ENCODE measurements around the gene SEL1L. TPM values are rescaled to one million over a fixed set of nuclear protein-coding genes. Genes with fewer than 3 reads are reported as not detected.
A peak's percentile ranks its signal among the peaks of the same experiment; 100 is the strongest.
"Not testable (repeated sequence)": the region's sequence is repeated elsewhere in the genome, so short reads cannot be mapped to it uniquely, and the experiment has no call there.

Gene SEL1L
- total RNA-seq, 1 experiment from 2014 or later, result 116 TPM

- H3K4me3 ChIP-seq (ENCODE audit: low read depth, low read length), result no peak overlapping the region
- no TSS peak for BruUV-seq (replicated peaks)
- no peaks in the 10 kb centered on the region for H3K36me3 Mint-ChIP-seq (ENCODE audit: insufficient read depth, unreplicated experiment)
- H3K4me1 ChIP-seq, result no peaks in the 10 kb centered on the region
- DNase-seq, result no peak
- H3K27ac Mint-ChIP-seq (ENCODE audit: unreplicated experiment), result no peak overlapping the region
- H3K4me1 Mint-ChIP-seq (ENCODE audit: low read depth, unreplicated experiment), result no peaks in the 10 kb centered on the region
- no peaks in the 10 kb centered on the region for H3K9me3 Mint-ChIP-seq (ENCODE audit: unreplicated experiment)
- H3K27me3 Mint-ChIP-seq (ENCODE audit: insufficient read depth, unreplicated experiment), result no peaks in the 10 kb centered on the region
- TF ChIP-seq CTCF (IDR thresholded peaks at IDR 0.05; ENCODE audit: insufficient read depth in 1 of 2, low read depth in 1 of 2, low read length in 1 of 2, severe bottlenecking in 1 of 2, unreplicated experiment in 1 of 2), result no peak
- POLR2A ChIA-PET, result no interaction called here
- no peak overlapping the region for H3K4me3 Mint-ChIP-seq (ENCODE audit: unreplicated experiment)
- intact Hi-C loops (cut with micrococcal nuclease; ENCODE audit: unreplicated experiment), result loop anchor here (2.0 to 10.0 kb wide), 2 partner anchors 295 to 511 kb away; partner anchors contain the start of gene TSHR
- no peaks in the 10 kb centered on the region for H3K36me3 ChIP-seq (ENCODE audit: control insufficient read depth, insufficient read depth, low read length)
- CTCF ChIA-PET, result interaction anchor here (1.0 kb wide), 1 partner anchor 11 kb away, joined by 3 read pairs; no protein-coding TSS in a partner anchor
- H3K9me3 ChIP-seq, result no peaks in the 10 kb centered on the region
- no peaks in the 10 kb centered on the region for H3K27me3 ChIP-seq (replicated peaks; ENCODE audit: control insufficient read depth, insufficient read depth, low read length)
These were observed 68.0 kb downstream of the SEL1L start for GRCh38 chr14:81465507-81466228.

- H3K9me3 Mint-ChIP-seq (ENCODE audit: unreplicated experiment); H3K27me3 ChIP-seq (replicated peaks; ENCODE audit: control insufficient read depth, insufficient read depth, low read length); H3K36me3 ChIP-seq (ENCODE audit: control insufficient read depth, insufficient read depth, low read length); DNase-seq; BruUV-seq (replicated peaks); H3K27me3 Mint-ChIP-seq (ENCODE audit: insufficient read depth, unreplicated experiment); POLR2A ChIA-PET; H3K36me3 Mint-ChIP-seq (ENCODE audit: insufficient read depth, unreplicated experiment); H3K9me3 ChIP-seq; H3K4me1 ChIP-seq; H3K4me1 Mint-ChIP-seq (ENCODE audit: low read depth, unreplicated experiment); H3K27ac Mint-ChIP-seq (ENCODE audit: unreplicated experiment): not testable (repeated sequence)
- peak overlapping the region; percentile 55 for H3K4me3 Mint-ChIP-seq (ENCODE audit: unreplicated experiment)
- CTCF ChIA-PET, result interaction anchor here (0.7 to 1.7 kb wide), 4 partner anchors 10 to 468 kb away, joined by 3 to 12 read pairs (median 3); no protein-coding TSS in a partner anchor
- intact Hi-C loops (cut with micrococcal nuclease; ENCODE audit: unreplicated experiment), result loop anchor here (2.0 to 10.0 kb wide), 2 partner anchors 294 to 510 kb away; partner anchors contain the start of gene TSHR
- H3K4me3 ChIP-seq (ENCODE audit: low read depth, low read length), result peak overlapping the region; percentile 19
These were observed 68.7 kb downstream of the SEL1L start for GRCh38 chr14:81465003-81465392.

GRCh38 chr14:81464253-81465002 is 69.2 kb downstream of the SEL1L start:
- ChIA-PET CTCF (interaction anchor here (0.7 to 1.7 kb wide), 4 partner anchors 10 to 468 kb away, joined by 3 to 12 read pairs (median 3); no protein-coding TSS in a partner anchor), POLR2A (no interaction called here)
- H3K9me3 ChIP-seq, result no peaks in the 10 kb centered on the region
- no peaks in the 10 kb centered on the region for H3K9me3 Mint-ChIP-seq (ENCODE audit: unreplicated experiment)
- no peaks in the 10 kb centered on the region for H3K4me1 Mint-ChIP-seq (ENCODE audit: low read depth, unreplicated experiment)
- no peaks in the 10 kb centered on the region for H3K4me1 ChIP-seq
- no peaks in the 10 kb centered on the region for H3K27me3 Mint-ChIP-seq (ENCODE audit: insufficient read depth, unreplicated experiment)
- H3K4me3 ChIP-seq (ENCODE audit: low read depth, low read length), result peak overlapping the region; percentile 19
- no peaks in the 10 kb centered on the region for H3K36me3 ChIP-seq (ENCODE audit: control insufficient read depth, insufficient read depth, low read length)
- H3K27me3 ChIP-seq (replicated peaks; ENCODE audit: control insufficient read depth, insufficient read depth, low read length), result no peaks in the 10 kb centered on the region
- H3K27ac Mint-ChIP-seq (ENCODE audit: unreplicated experiment), result no peak overlapping the region
- TF ChIP-seq CTCF (IDR thresholded peaks at IDR 0.05; ENCODE audit: insufficient read depth in 1 of 2, low read depth in 1 of 2, low read length in 1 of 2, severe bottlenecking in 1 of 2, unreplicated experiment in 1 of 2), result peak; percentile 68 to 78
- BruUV-seq (replicated peaks), result no TSS peak
- peak in 1 of 2 experiments; percentile 74 for DNase-seq
- H3K4me3 Mint-ChIP-seq (ENCODE audit: unreplicated experiment), result peak overlapping the region; percentile 55
- no peaks in the 10 kb centered on the region for H3K36me3 Mint-ChIP-seq (ENCODE audit: insufficient read depth, unreplicated experiment)
- intact Hi-C loops (cut with micrococcal nuclease; ENCODE audit: unreplicated experiment), result loop anchor here (1.0 to 10.0 kb wide), 4 partner anchors 195 to 510 kb away; partner anchors contain the start of genes GTF2A1 and TSHR

- H3K4me1 ChIP-seq; H3K4me3 Mint-ChIP-seq (ENCODE audit: unreplicated experiment); POLR2A ChIA-PET; H3K4me3 ChIP-seq (ENCODE audit: low read depth, low read length); H3K27me3 Mint-ChIP-seq (ENCODE audit: insufficient read depth, unreplicated experiment); H3K36me3 ChIP-seq (ENCODE audit: control insufficient read depth, insufficient read depth, low read length); CTCF ChIA-PET; H3K9me3 Mint-ChIP-seq (ENCODE audit: unreplicated experiment); BruUV-seq (replicated peaks); H3K27me3 ChIP-seq (replicated peaks; ENCODE audit: control insufficient read depth, insufficient read depth, low read length); DNase-seq; H3K9me3 ChIP-seq; H3K4me1 Mint-ChIP-seq (ENCODE audit: low read depth, unreplicated experiment); H3K36me3 Mint-ChIP-seq (ENCODE audit: insufficient read depth, unreplicated experiment); H3K27ac Mint-ChIP-seq (ENCODE audit: unreplicated experiment): not testable (repeated sequence)
- intact Hi-C loops (cut with micrococcal nuclease; ENCODE audit: unreplicated experiment), result loop anchor here (10.0 kb wide), 1 partner anchor 508 kb away; the partner anchor contains the start of gene TSHR
These were observed 71.3 kb downstream of the SEL1L start for GRCh38 chr14:81462356-81462755.
